IMR-90 (cell line): Measurements from ENCODE around the gene RSU1. TPM values are rescaled to one million over a fixed set of nuclear protein-coding genes. Genes with fewer than 3 reads are reported as not detected.

Source experiments
- ATAC-seq: fragments of 200-7000 bp; cut with Tn5 transposase; 2 replicates; pipeline ENCODE4 v1.9.1; 2020; ENCODE audit warnings: low read depth, mild to moderate bottlenecking, moderate library complexity
- BruUV-seq: library from RNA; stranded (reverse); fragments of 400-500 nt; replicated peaks from 2 replicates; lab custom pipeline; 2021; lab: Mats Ljungman, UMichigan
- CTCF ChIA-PET: fragments of 300-600 bp; formaldehyde crosslinking; extraction: SDS; loops from one replicate; lab custom pipeline; 2021; ENCODE audit warnings: antibody characterized with exemption; lab: Yijun Ruan, JAX
- POLR2A ChIA-PET: fragments of 300-600 bp; sonication (Branson Sonifier 250); formaldehyde crosslinking; loops from one replicate; lab custom pipeline; 2022; ENCODE audit warnings: antibody characterized with exemption; ENCODE audit not compliant: unreplicated experiment; lab: Charles Lee
- DNase-seq: peaks from one replicate; pipeline ENCODE4 v3.0.0; 2013
- H2AFZ ChIP-seq: replicated peaks from 2 replicates; pipeline ENCODE3; 2013; ENCODE audit warnings: low read length, mild to moderate bottlenecking; ENCODE audit not compliant: poor library complexity
- H2AK5ac ChIP-seq: 2 replicates; pipeline ENCODE4 v1.6.1; 2013; ENCODE audit warnings: low read depth, low read length, inconsistent platforms
- H2AK9ac ChIP-seq: replicated peaks from 2 replicates; pipeline ENCODE3; 2013; ENCODE audit warnings: mild to moderate bottlenecking, low read depth, low read length, moderate library complexity; ENCODE audit not compliant: poor library complexity
- H2BK120ac ChIP-seq: 2 replicates; pipeline ENCODE4 v1.6.1; 2013; ENCODE audit warnings: low read depth, low read length, inconsistent platforms
- H2BK15ac ChIP-seq: 3 replicates; pipeline ENCODE4 v1.6.1; 2013; ENCODE audit warnings: low read depth, low read length, inconsistent platforms
- H2BK20ac ChIP-seq: 2 replicates; pipeline ENCODE4 v1.6.1; 2013; ENCODE audit warnings: low read depth, mild to moderate bottlenecking, inconsistent platforms, low read length, moderate library complexity
- H2BK5ac ChIP-seq: 2 replicates; pipeline ENCODE4 v1.6.1; 2013; ENCODE audit warnings: mild to moderate bottlenecking, low read depth, low read length, inconsistent platforms; ENCODE audit not compliant: poor library complexity, severe bottlenecking
- H3K14ac ChIP-seq: replicated peaks from 2 replicates; pipeline ENCODE4 v1.6.1; 2013; ENCODE audit warnings: low read depth, low read length, inconsistent platforms
- H3K18ac ChIP-seq: 2 replicates; pipeline ENCODE4 v1.6.1; 2013; ENCODE audit warnings: low read depth, low read length, control low read depth
- H3K23ac ChIP-seq: 2 replicates; pipeline ENCODE4 v1.6.1; 2013; ENCODE audit warnings: low read depth, low read length, inconsistent platforms
- H3K27ac ChIP-seq: 2 replicates; pipeline ENCODE4 v1.5.1; 2013; ENCODE audit warnings: mild to moderate bottlenecking, control low read depth, low read length; ENCODE audit not compliant: insufficient read depth
- H3K27me3 ChIP-seq: 2 replicates; pipeline ENCODE4 v1.6.1; 2013; ENCODE audit warnings: low read length; ENCODE audit not compliant: control insufficient read depth, insufficient read depth
- H3K36me3 ChIP-seq: 2 replicates; pipeline ENCODE4 v1.6.1; 2013; ENCODE audit warnings: low read length, mixed read lengths; ENCODE audit not compliant: control insufficient read depth, insufficient read depth
- H3K4ac ChIP-seq: 2 replicates; pipeline ENCODE4 v1.6.1; 2013; ENCODE audit warnings: low read depth, low read length, inconsistent platforms
- H3K4me1 ChIP-seq: 2 replicates; pipeline ENCODE4 v1.6.1; 2013; ENCODE audit warnings: low read length, mixed read lengths; ENCODE audit not compliant: control insufficient read depth, insufficient read depth
- H3K4me2 ChIP-seq: 2 replicates; pipeline ENCODE4 v1.6.1; 2013; ENCODE audit warnings: low read depth, mild to moderate bottlenecking, control low read depth, low read length, moderate library complexity
- H3K4me3 ChIP-seq: 2 replicates; pipeline ENCODE4 v1.5.1; 2013; ENCODE audit warnings: low read depth, mild to moderate bottlenecking, control low read depth, low read length, moderate library complexity; ENCODE audit not compliant: insufficient read depth
- H3K56ac ChIP-seq: 2 replicates; pipeline ENCODE4 v1.6.1; 2013; ENCODE audit warnings: low read length, inconsistent platforms; ENCODE audit not compliant: insufficient read depth; ENCODE audit errors: extremely low read depth
- H3K79me1 ChIP-seq, 2 experiments: 2 replicates each; pipeline ENCODE4 v1.6.1; 2013; ENCODE audit warnings: low read length in 2 of 2, inconsistent platforms in 1 of 2, low read depth in 1 of 2
- H3K9ac ChIP-seq: 2 replicates; pipeline ENCODE4 v1.6.1; 2013; ENCODE audit warnings: low read depth, low read length, control low read depth
- H3K9me1 ChIP-seq: 2 replicates; pipeline ENCODE4 v1.6.1; 2013; ENCODE audit warnings: low read length, inconsistent platforms; ENCODE audit not compliant: insufficient read depth
- H3K9me3 ChIP-seq: 2 replicates; pipeline ENCODE4 v1.6.1; 2013; ENCODE audit warnings: low read length; ENCODE audit not compliant: control insufficient read depth, insufficient read depth
- H4K20me1 ChIP-seq: 2 replicates; pipeline ENCODE4 v1.6.1; 2013; ENCODE audit warnings: low read length, inconsistent platforms; ENCODE audit not compliant: insufficient read depth
- H4K5ac ChIP-seq: 2 replicates; pipeline ENCODE4 v1.6.1; 2013; ENCODE audit warnings: mild to moderate bottlenecking, low read depth, low read length, control low read depth
- H4K8ac ChIP-seq, 2 experiments: 2 replicates each; pipeline ENCODE4 v1.6.1; 2013; ENCODE audit warnings: low read depth in 2 of 2, low read length in 2 of 2, control low read depth in 1 of 2, inconsistent platforms in 1 of 2
- H4K91ac ChIP-seq: 2 replicates; pipeline ENCODE4 v1.6.1; 2013; ENCODE audit warnings: low read depth, low read length, inconsistent platforms; ENCODE audit not compliant: insufficient read depth
- CEBPB ChIP-seq: IDR thresholded peaks from 2 replicates; pipeline ENCODE4 v1.6.1; 2012; ENCODE audit warnings: low read depth, low read length, improper control_type of control experiment
- ELK1 ChIP-seq: fragments of 150-350 bp; IDR thresholded peaks from 2 replicates; pipeline ENCODE4 v1.6.1; 2016; ENCODE audit warnings: low read depth, mild to moderate bottlenecking, low read length, moderate library complexity, borderline replicate concordance
- USF2 ChIP-seq: fragments of 150-350 bp; IDR thresholded peaks from 2 replicates; pipeline ENCODE4 v1.6.1; 2017; ENCODE audit warnings: mild to moderate bottlenecking, antibody characterized with exemption, low read length, low read depth
- WGBS, 2 experiments: methylation state at CpG; one replicate each; pipeline versions ENCODE4 v1.1.5 to v1.1.7; 2013; ENCODE audit warnings: missing lambda C conversion rate in 2 of 2; ENCODE audit not compliant: insufficient read length in 1 of 2; ENCODE audit errors: extremely low coverage in 2 of 2; 5-methylcytosine and 5-hydroxymethylcytosine counted together
- dilution Hi-C: fragments of 300-500 bp; cut with HindIII; formaldehyde crosslinking; loops from one replicate; pipeline ENCODE4 v1.14.3; 2018; ENCODE audit warnings: low sequenced_read_pairs; ENCODE audit not compliant: unreplicated experiment
- in situ Hi-C: fragments of 300-500 bp; cut with MboI; formaldehyde crosslinking; loops from 3 replicates; pipeline ENCODE4 v1.14.3; 2019; ENCODE audit warnings: low sequenced_read_pairs, inconsistent platforms, mixed read lengths
- intact Hi-C: fragments of 100-400 bp; cut with micrococcal nuclease; formaldehyde crosslinking; loops from 2 replicates; pipeline ENCODE4 v1.10.0; 2022
- polyA plus RNA-seq, 3 experiments: library from polyadenylated mRNA; depleted of rRNA; stranded (reverse); fragments of >200 nt; gene quantifications; 2 replicates each; pipeline ENCODE4 v1.2.3, GENCODE V29; 2012; ENCODE audit warnings: low replicate concordance in 1 of 3
- total RNA-seq: library from RNA; depleted of rRNA; stranded (reverse); fragments of >200 nt; gene quantifications from 2 replicates; pipeline ENCODE4 v1.2.3, GENCODE V29; 2012

Gene RSU1
- total and polyA plus RNA-seq, 2 of the 4 experiments (the other 2 are of a cell fraction), result 134 to 148 TPM

- ChIA-PET POLR2A (no interaction called here), CTCF (no interaction called here)
- no peaks in the 10 kb centered on the region for H3K4me1 ChIP-seq
- H3K14ac ChIP-seq, result no peak overlapping the region
- DNase-seq, result no peak
- no peak overlapping the region for H2AFZ ChIP-seq
- in situ Hi-C loops, result no loop called here
- H3K36me3 ChIP-seq, result no peaks in the 10 kb centered on the region; the same call in 1 of the 2 replicates
- no peak overlapping the region for H2BK15ac ChIP-seq
- no peak overlapping the region for H4K91ac ChIP-seq
- no peaks in the 10 kb centered on the region for H3K9me3 ChIP-seq
- peaks cover 6 to 19% of the 10 kb centered on the region in 2 experiments; a peak in 3 of 4 replicates for H3K79me1 ChIP-seq
- ATAC-seq, result no peak
- no peak overlapping the region for H3K23ac ChIP-seq
- dilution Hi-C loops, result no loop called here
- H2AK9ac ChIP-seq, result no peak overlapping the region
- H3K4me2 ChIP-seq, result no peak overlapping the region
- no peak overlapping the region for H2BK5ac ChIP-seq
- no peak overlapping the region for H2BK20ac ChIP-seq
- H3K27me3 ChIP-seq, result no peaks in the 10 kb centered on the region
- no peak overlapping the region for H3K27ac ChIP-seq
- H3K56ac ChIP-seq, result no peak overlapping the region
- BruUV-seq, result no TSS peak
- H4K20me1 ChIP-seq, result 0 out of 2 replicates have a peak, but pooled peaks cover 5% of the 10 kb centered on the region
- H2AK5ac ChIP-seq, result no peak overlapping the region
- intact Hi-C loops, result no loop called here
- no peak overlapping the region for H3K4me3 ChIP-seq
- no peak overlapping the region for H4K8ac ChIP-seq
- H4K5ac ChIP-seq, result no peak overlapping the region
- H2BK120ac ChIP-seq, result no peak overlapping the region
- no CpG with 5 or more reads among the region's 2 CpGs for WGBS, 2 experiments
- peaks cover 13% of the 10 kb centered on the region; the same call in 1 of the 2 replicates for H3K9me1 ChIP-seq
- H3K4ac ChIP-seq, result no peak overlapping the region
- TF ChIP-seq USF2 (no peak), ELK1 (no peak), CEBPB (no peak)
- H3K9ac ChIP-seq, result no peak overlapping the region
- H3K18ac ChIP-seq, result no peak overlapping the region
Measured at GRCh38 chr10:16720812-16721211, 96.4 kb downstream of the RSU1 start.
